H7 (cell line): ENCODE data around the gene ZNF655. TPM values are rescaled to one million over a fixed set of nuclear protein-coding genes. Genes with fewer than 3 reads are reported as not detected.
A peak's percentile ranks its signal among the peaks of the same experiment; 100 is the strongest.
"Not testable (repeated sequence)": the region's sequence is repeated elsewhere in the genome, so short reads cannot be mapped to it uniquely, and the experiment has no call there.

Source experiments
- DNase-seq: peaks from one replicate; pipeline ENCODE4 v3.0.0; 2012
- H3K27me3 ChIP-seq: 2 replicates; pipeline ENCODE4 v1.6.0; 2011; ENCODE audit warnings: mild to moderate bottlenecking, low read length; ENCODE audit not compliant: control insufficient read depth, insufficient read depth
- H3K36me3 ChIP-seq: replicated peaks from 2 replicates; pipeline ENCODE4 v1.5.1; 2011; ENCODE audit warnings: low read length; ENCODE audit not compliant: control insufficient read depth, insufficient read depth
- H3K4me3 ChIP-seq: 2 replicates; pipeline ENCODE4 v1.5.1; 2011; ENCODE audit warnings: low read depth, mild to moderate bottlenecking, control low read depth, low read length, moderate library complexity; ENCODE audit not compliant: insufficient read depth
- total RNA-seq: library from RNA; depleted of rRNA; stranded (reverse); fragments of >200 nt; shearing (Covaris generic); gene quantifications from 2 replicates; pipeline ENCODE4 v1.2.3, GENCODE V29; 2014; rRNA removed

The ZNF655 gene, protein sequence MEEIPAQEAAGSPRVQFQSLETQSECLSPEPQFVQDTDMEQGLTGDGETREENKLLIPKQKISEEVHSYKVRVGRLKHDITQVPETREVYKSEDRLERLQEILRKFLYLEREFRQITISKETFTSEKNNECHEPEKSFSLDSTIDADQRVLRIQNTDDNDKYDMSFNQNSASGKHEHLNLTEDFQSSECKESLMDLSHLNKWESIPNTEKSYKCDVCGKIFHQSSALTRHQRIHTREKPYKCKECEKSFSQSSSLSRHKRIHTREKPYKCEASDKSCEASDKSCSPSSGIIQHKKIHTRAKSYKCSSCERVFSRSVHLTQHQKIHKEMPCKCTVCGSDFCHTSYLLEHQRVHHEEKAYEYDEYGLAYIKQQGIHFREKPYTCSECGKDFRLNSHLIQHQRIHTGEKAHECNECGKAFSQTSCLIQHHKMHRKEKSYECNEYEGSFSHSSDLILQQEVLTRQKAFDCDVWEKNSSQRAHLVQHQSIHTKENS
- total RNA-seq = 37.6 and 58.6 TPM in 2 replicates

DNA sequence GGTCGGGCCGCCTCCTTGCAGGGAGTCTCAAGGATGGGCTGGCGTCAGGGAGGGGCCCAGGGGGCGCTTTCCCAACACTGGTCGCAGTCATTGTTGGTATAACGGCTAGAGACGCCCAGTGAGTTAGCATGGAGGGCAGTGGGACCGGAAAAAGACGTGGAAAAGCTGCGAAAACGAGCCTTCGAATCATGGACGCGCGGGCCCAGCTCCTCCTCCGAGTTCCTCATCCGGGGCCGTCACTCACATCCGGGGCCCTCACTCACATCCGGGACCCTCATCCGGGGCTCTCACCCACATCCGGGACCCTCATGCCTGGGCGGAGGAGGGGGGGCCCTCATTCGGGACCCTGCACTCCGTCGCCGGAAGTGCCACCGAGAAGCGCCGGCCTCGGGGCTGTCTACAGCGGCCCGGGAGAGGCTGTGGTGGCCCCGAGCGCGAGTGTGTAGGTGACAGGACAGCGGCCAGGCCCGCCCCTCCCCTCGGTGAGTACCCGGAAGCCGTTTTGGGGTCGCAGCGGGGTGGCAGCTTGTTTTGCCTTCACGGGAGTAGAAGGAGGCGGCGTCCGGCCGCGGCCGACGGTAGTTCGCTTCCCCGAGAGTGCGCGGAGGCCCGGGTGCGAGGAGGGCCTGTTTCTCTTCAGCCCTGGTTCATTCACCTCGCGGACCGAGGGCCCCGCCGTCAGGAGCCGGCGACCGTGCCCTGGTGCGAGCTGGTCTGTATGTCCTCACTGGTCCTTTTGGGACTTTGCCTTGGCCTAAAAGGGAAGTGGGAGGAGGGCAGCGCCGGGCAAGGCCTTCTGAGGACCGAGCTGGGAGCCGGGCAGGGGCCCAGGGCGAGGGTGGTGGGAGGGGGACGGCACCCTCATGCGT is at the start of gene ZNF655:
ZNF655 (plus strand) TSS at position 337 of the 869 bp plus-strand sequence. CDS start 1,918 bp downstream, outside the sequence.
- peak; percentile 99 for DNase-seq
- Histone ChIP-seq H3K27me3 (no peaks in the 10 kb centered on the region), H3K4me3 (peak within 1 kb of the TSS; percentile 92), H3K36me3 (peaks cover 28% of the 10 kb centered on the region)

DNA sequence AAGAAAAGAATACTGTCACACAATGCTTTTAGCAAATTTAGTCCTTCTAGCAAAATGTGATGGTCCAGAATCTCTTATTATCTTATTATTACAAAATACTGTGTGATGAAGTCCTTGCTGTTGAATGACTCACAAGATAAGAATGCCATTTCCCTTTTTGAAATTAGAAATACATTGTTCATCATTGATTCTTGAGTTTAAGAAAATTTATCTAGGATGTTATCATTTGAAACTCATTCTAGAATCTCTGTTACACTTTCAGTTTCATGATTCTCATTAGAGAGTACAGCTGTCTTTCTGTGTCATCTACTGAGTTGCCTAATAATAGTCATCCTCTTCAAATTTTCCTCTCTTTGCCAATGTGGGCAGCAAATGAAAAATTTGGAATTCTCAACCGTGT is 44.4 kb upstream of the ZNF655 start:
- Histone ChIP-seq H3K27me3 (no peaks in the 10 kb centered on the region), H3K36me3 (peaks cover 13% of the 10 kb centered on the region), H3K4me3 (no peak overlapping the region)
- no peak for DNase-seq

DNA sequence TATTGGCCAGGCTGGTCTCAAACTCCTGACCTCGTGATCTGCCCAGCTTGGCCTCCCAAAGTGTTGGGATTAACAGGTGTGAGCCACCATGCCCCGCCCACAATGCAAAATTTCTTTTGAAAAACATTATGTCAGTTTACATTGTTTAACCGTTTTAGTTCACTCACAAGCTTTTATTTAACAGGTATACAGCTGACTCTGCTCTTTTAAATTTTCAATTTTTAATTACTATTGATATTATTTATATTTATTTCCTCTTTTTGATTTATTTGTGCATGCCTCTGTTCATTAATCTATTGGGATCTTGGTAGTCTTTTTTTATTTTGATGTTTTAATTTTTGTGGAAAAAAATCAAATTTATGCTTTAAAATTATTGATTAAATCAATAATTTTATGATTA is 37.0 kb upstream of the ZNF655 start:
- DNase-seq = no peak
- Histone ChIP-seq H3K27me3 (no peaks in the 10 kb centered on the region), H3K4me3 (no peak overlapping the region), H3K36me3 (peaks cover 12% of the 10 kb centered on the region)

DNA sequence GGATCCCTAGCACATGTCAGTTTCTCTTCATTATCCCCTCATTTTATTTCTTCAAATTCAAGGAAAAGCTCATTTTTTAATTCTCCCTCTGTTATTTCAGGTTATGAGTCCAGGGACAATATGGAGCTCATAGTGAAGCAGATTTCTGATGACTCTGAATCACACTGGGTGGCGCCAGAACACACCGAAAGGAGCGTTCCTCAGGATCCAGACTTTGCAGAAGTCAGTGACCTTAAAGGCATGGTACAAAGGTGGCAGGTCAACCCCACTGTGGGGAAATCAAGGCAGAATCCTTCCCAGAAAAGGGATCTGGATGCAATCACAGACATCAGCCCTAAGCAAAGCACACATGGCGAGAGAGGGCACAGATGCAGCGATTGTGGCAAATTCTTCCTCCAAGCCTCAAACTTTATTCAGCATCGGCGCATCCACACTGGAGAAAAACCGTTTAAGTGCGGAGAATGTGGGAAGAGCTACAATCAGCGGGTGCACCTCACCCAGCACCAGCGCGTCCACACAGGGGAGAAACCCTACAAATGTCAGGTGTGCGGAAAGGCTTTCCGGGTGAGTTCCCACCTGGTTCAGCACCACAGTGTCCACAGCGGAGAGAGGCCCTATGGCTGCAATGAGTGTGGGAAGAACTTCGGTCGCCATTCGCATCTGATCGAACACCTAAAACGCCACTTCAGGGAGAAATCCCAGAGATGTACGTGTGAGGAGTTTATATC is 32.6 kb upstream of the ZNF655 start:
- Histone ChIP-seq H3K4me3 (no peak overlapping the region), H3K27me3 (no peaks in the 10 kb centered on the region), H3K36me3 (peaks cover 16% of the 10 kb centered on the region)
- peak; percentile 28 for DNase-seq

DNA sequence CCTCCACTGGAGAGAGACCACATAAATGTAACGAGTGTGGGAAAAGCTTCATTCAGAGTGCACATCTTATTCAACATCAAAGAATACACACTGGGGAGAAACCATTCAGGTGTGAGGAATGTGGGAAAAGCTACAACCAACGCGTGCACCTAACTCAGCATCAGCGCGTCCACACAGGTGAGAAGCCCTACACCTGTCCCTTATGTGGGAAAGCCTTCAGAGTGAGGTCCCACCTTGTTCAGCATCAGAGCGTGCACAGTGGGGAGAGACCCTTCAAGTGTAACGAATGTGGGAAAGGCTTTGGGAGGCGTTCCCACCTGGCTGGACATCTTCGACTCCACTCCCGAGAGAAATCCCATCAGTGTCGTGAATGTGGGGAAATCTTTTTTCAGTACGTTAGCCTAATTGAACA is 27.1 kb upstream of the ZNF655 start:
- no peak for DNase-seq
- peaks cover 26% of the 10 kb centered on the region for H3K36me3 ChIP-seq
- no peak overlapping the region for H3K4me3 ChIP-seq
- no peaks in the 10 kb centered on the region for H3K27me3 ChIP-seq

DNA sequence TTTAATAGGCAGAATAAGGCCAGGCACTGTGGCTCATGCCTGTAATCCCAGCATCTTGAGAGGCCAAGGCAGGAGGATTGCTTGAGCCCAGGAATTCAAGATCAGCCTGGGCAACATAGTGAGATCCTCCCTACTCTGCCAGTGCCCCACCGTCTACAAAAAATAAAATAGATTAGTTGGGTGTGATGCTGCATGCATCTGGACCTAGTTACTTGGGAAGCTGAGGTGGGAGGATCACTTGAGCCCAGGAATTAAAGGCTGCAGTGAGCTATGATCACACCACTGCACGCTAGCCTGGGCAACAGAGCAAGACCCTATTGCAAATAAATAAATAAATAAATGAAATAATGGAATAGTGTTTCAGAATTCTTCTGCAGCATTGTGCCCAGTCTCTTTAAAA is 22.8 kb upstream of the ZNF655 start:
- DNase-seq = no peak

DNA sequence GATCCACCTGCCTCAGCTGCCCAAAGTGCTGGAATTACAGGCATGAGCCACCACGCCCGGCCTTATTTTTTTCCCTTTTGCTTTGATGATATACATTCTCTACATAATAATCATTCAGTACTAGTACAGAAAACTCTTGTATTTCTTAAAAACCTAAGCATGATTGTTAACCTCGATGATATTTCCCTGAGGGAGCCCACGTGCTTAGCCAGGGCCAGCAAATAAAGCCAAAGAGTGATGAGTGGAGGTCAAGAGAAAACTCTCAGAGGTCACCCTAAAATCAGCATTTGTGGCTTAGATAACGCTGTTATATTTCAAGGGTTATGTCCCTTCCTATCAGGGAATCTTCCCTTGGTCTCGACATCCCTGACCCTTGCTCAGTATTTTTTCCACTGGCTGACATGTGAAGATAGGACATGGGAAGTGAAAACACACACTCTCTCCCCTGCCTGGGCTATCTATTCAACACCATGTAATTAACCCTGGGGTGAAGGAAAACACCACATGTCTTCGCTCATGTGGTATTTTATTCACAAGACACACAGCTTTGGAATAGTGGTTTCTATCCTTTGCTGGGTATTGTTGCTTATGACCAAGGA is 19.1 kb upstream of the ZNF655 start:
- H3K36me3 ChIP-seq = no peaks in the 10 kb centered on the region
- H3K27me3 ChIP-seq = no peaks in the 10 kb centered on the region
- H3K4me3 ChIP-seq = no peak overlapping the region
- no peak for DNase-seq

More for the DNA sequence above, 22.8 kb upstream of the ZNF655 start:
- Histone ChIP-seq H3K27me3 (no peaks in the 10 kb centered on the region), H3K4me3 (no peak overlapping the region), H3K36me3 (peaks cover 14% of the 10 kb centered on the region)

DNA sequence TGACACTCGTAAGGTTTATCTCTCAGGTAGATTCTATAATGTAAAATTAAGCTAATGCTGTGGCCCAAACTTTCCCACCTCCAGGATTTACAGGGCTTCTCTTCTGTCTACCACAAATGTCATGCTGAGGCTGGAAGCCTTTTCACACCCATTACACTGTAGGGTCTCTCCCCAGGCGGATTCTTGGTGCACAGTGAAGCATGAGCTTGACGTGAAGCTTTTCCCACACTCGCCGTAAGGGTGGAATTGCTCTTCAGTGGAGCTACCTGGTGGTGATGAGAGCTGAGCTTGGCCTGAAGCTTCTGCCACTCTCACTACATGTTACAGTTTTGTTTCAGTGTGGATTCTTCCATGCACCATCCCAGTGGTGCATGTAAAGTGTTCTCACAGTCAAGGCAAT is 17.9 kb upstream of the ZNF655 start:
- no peaks in the 10 kb centered on the region for H3K36me3 ChIP-seq
- DNase-seq = no peak
- no peaks in the 10 kb centered on the region for H3K27me3 ChIP-seq
- no peak overlapping the region for H3K4me3 ChIP-seq

DNA sequence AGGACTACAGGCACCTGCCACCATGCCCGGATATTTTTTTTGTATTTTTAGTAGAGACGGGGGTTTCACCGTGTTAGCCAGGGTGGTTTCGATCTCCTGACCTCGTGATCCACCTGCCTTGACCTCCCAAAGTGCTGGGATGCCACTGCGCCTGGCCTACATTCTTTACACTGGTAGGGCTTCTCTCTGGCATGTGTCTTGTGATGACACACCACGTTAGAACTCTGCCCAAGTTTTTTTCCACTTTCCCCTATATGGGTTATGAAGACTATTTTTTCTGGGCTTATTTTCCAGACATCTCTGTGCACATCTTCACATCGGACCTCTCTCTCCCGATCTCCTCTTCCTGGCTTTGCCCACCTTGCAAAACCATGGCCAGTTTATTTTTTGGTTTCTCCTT is 17.2 kb upstream of the ZNF655 start:
- H3K4me3 ChIP-seq = no peak overlapping the region
- H3K27me3 ChIP-seq = no peaks in the 10 kb centered on the region
- no peaks in the 10 kb centered on the region for H3K36me3 ChIP-seq
- DNase-seq = no peak

DNA sequence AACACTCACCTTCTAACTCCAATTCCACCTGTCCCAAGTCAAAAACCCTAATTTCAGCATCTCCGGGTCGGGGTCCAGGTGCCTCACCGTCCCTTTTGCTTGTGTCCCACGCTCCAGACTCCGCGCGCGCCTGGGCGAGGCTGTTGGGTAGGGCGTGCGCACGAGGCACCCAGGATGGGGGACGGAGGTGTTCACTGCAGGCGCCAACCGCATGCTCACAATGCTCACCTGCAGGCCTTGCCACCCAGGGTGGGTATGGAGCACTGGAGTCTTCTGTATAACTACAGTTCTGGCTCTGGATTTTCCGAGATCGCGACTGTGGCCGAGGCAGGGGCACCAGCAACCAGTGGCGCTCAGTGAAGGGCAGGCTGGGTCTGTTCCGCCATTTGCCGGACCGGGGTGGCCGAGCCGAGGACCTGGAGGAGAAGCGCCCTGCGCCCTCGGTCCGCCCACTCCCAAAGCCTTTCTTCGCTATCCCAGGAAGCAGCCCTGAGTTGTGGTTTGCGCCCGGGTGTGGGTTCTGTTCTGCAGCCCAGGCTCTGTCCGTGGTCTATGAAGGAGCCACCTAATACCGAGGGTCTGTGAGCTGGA is 15.3 kb upstream of the ZNF655 start:
- H3K36me3 ChIP-seq = no peaks in the 10 kb centered on the region
- H3K27me3 ChIP-seq = no peaks in the 10 kb centered on the region
- peak; percentile 23 for DNase-seq
- H3K4me3 ChIP-seq = no peak overlapping the region

DNA sequence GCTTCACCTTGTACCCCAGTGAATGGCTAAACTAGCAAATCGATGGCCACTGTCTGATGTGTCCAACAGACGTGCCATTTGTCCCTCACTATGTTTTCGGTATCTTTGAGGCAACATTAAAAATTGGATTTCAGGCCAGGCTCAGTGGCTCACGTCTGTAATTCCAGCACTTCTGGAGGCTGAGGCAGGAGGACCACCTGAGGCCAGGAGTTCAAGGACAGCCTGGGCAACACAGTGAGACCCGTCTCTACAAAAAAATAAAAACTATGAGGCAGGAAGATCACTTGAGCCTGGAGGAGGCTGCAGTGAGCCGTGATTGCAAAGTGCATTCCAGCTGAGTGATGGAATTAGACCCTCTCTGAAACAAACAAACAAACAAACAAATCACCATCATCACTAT is 14.5 kb upstream of the ZNF655 start:
- H3K4me3 ChIP-seq = no peak overlapping the region
- H3K27me3 ChIP-seq = no peaks in the 10 kb centered on the region
- DNase-seq = no peak
- H3K36me3 ChIP-seq = no peaks in the 10 kb centered on the region

DNA sequence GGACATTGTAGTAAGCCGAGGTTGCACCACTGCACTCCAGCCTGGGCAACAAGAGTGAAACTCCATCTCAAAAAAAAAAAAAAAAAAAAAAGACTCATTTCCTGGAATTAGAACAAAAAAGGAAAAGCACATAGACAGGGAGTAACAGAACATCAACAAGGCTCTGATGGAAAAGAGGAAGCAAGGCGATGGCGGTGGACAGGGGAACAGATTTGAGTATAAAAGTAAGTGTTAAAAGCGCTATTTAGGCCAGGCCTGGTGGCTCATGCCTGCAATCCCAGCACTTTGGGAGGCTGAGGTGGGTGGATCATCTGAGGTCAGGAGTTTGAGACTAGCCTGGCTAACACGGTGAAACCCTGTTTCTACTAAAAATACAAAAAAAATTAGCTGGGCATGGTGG is 13.1 kb upstream of the ZNF655 start:
- DNase-seq, H3K4me3 ChIP-seq, H3K36me3 ChIP-seq, H3K27me3 ChIP-seq: not testable (repeated sequence)

DNA sequence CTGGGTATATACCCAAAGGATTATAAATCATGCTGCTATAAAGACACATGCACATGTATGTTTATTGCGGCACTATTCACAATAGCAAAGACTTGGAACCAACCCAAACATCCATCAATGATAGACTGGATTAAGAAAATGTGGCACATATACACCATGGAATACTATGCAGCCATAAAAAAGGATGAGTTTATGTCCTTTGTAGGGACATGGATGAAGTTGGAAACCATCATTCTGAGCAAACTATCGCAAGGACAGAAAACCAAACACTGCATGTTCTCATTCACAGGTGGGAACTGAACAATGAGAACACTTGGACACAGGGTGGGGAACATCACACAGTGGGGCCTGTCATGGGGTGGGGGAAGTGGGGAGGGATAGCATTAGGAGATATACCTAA is 8.9 kb upstream of the ZNF655 start:
- DNase-seq, H3K27me3 ChIP-seq, H3K36me3 ChIP-seq, H3K4me3 ChIP-seq: not testable (repeated sequence)

DNA sequence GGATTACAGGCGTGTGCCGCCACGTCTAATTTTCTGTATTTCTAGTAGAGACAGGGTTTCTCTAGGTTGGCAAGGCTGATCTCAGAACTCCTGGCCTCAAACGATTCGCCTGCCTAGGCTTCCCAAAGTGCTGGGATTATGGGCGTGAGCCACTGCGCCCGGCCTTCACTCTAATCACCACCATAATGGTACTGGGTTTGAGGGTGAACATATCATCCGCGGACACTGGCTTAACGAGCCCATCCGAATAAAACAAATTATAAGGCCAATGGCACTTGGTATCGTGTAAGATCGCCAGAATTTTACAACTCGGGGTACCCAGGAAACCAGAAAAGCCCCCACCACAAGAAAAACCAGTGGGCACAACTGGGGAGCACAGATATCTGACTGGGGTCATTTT is 7.1 kb upstream of the ZNF655 start:
- no peaks in the 10 kb centered on the region for H3K27me3 ChIP-seq
- H3K36me3 ChIP-seq = no peaks in the 10 kb centered on the region; the same call in 1 of the 2 replicates
- peak overlapping the region; percentile 94 for H3K4me3 ChIP-seq
- DNase-seq = no peak
